HepG2 (cell line): ENCODE measurements around the gene KCNF1. TPM values are rescaled to one million over a fixed set of nuclear protein-coding genes. Genes with fewer than 3 reads are reported as not detected.

Source experiments
- CBX5 ChIP-seq: sonication (generic); formaldehyde crosslinking; IDR thresholded peaks from 2 replicates; pipeline ENCODE4 v1.4.0; 2020; ENCODE audit warnings: missing genetic modification reagents, borderline replicate concordance
- GABPB1 ChIP-seq: IDR thresholded peaks from 2 replicates; pipeline ENCODE4 v1.6.1; 2016; ENCODE audit warnings: mild to moderate bottlenecking, missing genetic modification reagents, moderate library complexity, missing compliant biosample characterization
- GLI4 ChIP-seq: sonication (generic); formaldehyde crosslinking; IDR thresholded peaks from 2 replicates; pipeline ENCODE4 v1.5.1; 2020; ENCODE audit warnings: missing genetic modification reagents, mild to moderate bottlenecking, moderate library complexity, borderline replicate concordance
- HNRNPL ChIP-seq: fragments of 200-400 bp; formaldehyde crosslinking; IDR thresholded peaks from 2 replicates; pipeline ENCODE4 v1.6.1; 2017; ENCODE audit warnings: mild to moderate bottlenecking, low read depth, low read length
- MIER3 ChIP-seq: IDR thresholded peaks from 2 replicates; pipeline ENCODE4 v1.6.1; 2016; ENCODE audit warnings: missing compliant biosample characterization, borderline replicate concordance
- PTBP1 ChIP-seq: fragments of 200-400 bp; formaldehyde crosslinking; IDR thresholded peaks from 2 replicates; pipeline ENCODE4 v1.6.1; 2018; ENCODE audit warnings: low read length, low read depth; ENCODE audit not compliant: poor library complexity, severe bottlenecking
- ZFP90 ChIP-seq: sonication (generic); formaldehyde crosslinking; IDR thresholded peaks from 2 replicates; pipeline ENCODE4 v1.8.0; 2022; ENCODE audit warnings: missing genetic modification reagents, mild to moderate bottlenecking, inconsistent platforms, borderline replicate concordance
- ZNF44 ChIP-seq: sonication (generic); formaldehyde crosslinking; IDR thresholded peaks from 2 replicates; pipeline ENCODE4 v1.5.1; 2020; ENCODE audit warnings: mild to moderate bottlenecking, missing genetic modification reagents
- ZNF501 ChIP-seq: sonication (generic); formaldehyde crosslinking; IDR thresholded peaks from 2 replicates; pipeline ENCODE4 v1.5.1; 2020; ENCODE audit warnings: mild to moderate bottlenecking, moderate library complexity, missing genetic modification reagents
- ZNF619 ChIP-seq: sonication (generic); formaldehyde crosslinking; IDR thresholded peaks from 2 replicates; pipeline ENCODE4 v1.4.0; 2020; ENCODE audit warnings: mild to moderate bottlenecking, missing genetic modification reagents
- ZNF761 ChIP-seq: sonication (generic); formaldehyde crosslinking; conservative IDR thresholded peaks from 2 replicates; pipeline ENCODE4 v1.4.0; 2020; ENCODE audit warnings: mild to moderate bottlenecking, missing genetic modification reagents
- ZNF775 ChIP-seq: sonication (generic); formaldehyde crosslinking; IDR thresholded peaks from 2 replicates; pipeline ENCODE4 v1.4.0; 2020; ENCODE audit warnings: missing genetic modification reagents, mild to moderate bottlenecking, moderate library complexity, borderline replicate concordance
- polyA plus RNA-seq, 8 experiments: library from polyadenylated mRNA; depleted of rRNA in 3 of 8; stranded (reverse) in 7 of 8; unstranded in 1 of 8; fragments of >200 nt; fragmentation: Illumina TruSeq in 4 of 8; extraction: Trizol in 4 of 8; gene quantifications; 2 replicates each; pipeline versions ENCODE4 v1.2.1 to v1.2.3, GENCODE V29; 2011 to 2016; ENCODE audit warnings: low read depth in 4 of 8, missing spikeins in 1 of 8, mixed read lengths in 1 of 8; ENCODE audit not compliant: insufficient read depth in 1 of 8
- total RNA-seq, 5 experiments: library from RNA; depleted of rRNA; stranded (reverse); fragments of >200 nt; fragmentation: Illumina TruSeq; extraction: Trizol; gene quantifications; 2 replicates each; pipeline ENCODE4 v1.2.3, GENCODE V29; 2016; ENCODE audit warnings: low read depth in 1 of 5
- TF ChIP-seq, protein P1 (sequence below), 2 experiments: sonication (generic) in 1 of 2; formaldehyde crosslinking in 1 of 2; IDR thresholded peaks; 2 replicates each; pipeline versions ENCODE4 v1.4.0 to v1.6.1; 2016 to 2020; ENCODE audit warnings: borderline replicate concordance in 1 of 2, low read depth in 1 of 2, mild to moderate bottlenecking in 1 of 2, missing genetic modification reagents in 1 of 2
- TF ChIP-seq, protein P2 (sequence below): IDR thresholded peaks from 2 replicates; pipeline ENCODE4 v1.6.1; 2016; ENCODE audit warnings: missing biosample characterization, missing genetic modification reagents, low read depth
- TF ChIP-seq, protein P3 (sequence below): sonication (generic); formaldehyde crosslinking; IDR thresholded peaks from 2 replicates; pipeline ENCODE4 v1.4.0; 2020; ENCODE audit warnings: missing genetic modification reagents
- TF ChIP-seq, protein P4 (sequence below): sonication (generic); formaldehyde crosslinking; IDR thresholded peaks from 2 replicates; pipeline ENCODE4 v1.4.0; 2020; ENCODE audit warnings: mild to moderate bottlenecking, low read depth, missing genetic modification reagents
- TF ChIP-seq, protein P5 (sequence below): sonication (generic); formaldehyde crosslinking; conservative IDR thresholded peaks from 2 replicates; pipeline ENCODE4 v1.8.0; 2022; ENCODE audit warnings: low read depth, missing genetic modification reagents

KCNF1 gene
- total and polyA plus RNA-seq, 2 of the 13 experiments (the other 11 are each of a cell fraction or from before 2014, with no cell fraction given) = 0.09 to 0.12 TPM

DNA sequence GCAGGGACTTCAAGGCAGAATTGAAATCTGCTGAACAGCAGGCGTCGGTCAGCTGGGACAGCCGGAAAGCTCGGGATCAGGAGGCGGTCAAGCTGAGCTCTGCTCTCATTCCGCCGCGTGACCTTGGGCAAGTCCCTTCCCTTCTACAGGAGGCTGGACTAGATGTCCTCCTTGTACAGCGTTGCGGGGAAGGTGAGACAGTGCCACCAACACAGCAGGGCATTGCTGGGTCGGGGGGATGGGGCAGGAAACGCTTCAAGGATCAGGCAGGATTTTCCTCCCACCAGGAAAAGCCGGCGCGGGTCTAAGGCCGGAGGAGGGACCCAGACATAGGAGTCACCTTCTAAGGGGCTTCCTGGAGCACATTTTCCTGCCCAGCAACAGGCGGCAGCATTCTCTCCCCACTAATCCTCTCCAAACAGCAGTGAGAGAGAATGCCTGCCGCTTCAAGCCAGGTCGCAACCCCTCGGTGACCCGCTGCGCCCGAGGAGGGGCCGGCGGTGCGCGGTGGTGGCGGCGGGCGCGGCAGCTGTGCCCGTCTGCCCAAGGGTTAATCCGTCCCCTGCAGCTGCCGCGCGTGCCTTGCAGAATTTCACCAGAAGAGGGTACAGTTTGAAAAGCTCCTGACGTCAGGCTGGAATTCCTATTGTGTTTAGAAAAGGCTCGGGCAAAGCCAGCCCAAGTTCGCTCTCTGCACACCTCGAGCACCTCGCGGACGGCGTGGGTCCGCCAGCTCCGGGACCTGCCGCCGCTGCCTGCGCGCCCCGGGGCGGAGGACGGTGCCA is at the start of gene KCNF1 (continued):
- TF ChIP-seq, protein P1, sequence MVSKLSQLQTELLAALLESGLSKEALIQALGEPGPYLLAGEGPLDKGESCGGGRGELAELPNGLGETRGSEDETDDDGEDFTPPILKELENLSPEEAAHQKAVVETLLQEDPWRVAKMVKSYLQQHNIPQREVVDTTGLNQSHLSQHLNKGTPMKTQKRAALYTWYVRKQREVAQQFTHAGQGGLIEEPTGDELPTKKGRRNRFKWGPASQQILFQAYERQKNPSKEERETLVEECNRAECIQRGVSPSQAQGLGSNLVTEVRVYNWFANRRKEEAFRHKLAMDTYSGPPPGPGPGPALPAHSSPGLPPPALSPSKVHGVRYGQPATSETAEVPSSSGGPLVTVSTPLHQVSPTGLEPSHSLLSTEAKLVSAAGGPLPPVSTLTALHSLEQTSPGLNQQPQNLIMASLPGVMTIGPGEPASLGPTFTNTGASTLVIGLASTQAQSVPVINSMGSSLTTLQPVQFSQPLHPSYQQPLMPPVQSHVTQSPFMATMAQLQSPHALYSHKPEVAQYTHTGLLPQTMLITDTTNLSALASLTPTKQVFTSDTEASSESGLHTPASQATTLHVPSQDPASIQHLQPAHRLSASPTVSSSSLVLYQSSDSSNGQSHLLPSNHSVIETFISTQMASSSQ (IDR thresholded peaks at IDR 0.05; ENCODE audit: low read depth) = no peak
- TF ChIP-seq, protein P1 (CRISPR knock-in tag; IDR thresholded peaks at IDR 0.05; ENCODE audit: borderline replicate concordance) = no peak
- TF ChIP-seq, protein P2, sequence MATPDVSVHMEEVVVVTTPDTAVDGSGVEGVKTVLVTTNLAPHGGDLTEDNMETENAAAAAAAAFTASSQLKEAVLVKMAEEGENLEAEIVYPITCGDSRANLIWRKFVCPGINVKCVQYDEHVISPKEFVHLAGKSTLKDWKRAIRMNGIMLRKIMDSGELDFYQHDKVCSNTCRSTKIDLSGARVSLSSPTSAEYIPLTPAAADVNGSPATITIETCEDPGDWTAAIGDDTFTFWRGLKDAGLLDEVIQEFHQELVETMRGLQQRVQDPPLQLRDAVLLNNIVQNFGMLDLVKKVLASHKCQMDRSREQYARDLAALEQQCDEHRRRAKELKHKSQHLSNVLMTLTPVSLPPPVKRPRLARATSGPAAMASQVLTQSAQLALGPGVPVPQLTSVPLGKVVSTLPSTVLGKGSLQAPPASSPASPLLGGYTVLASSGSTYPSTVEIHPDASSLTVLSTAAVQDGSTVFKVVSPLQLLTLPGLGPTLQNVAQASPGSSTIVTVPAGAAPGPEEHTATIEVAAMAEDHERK (CRISPR knock-in tag) = no peak
- no peak for TF ChIP-seq MIER3 (CRISPR knock-in tag)
- no peak for TF ChIP-seq GLI4
- TF ChIP-seq, protein P3, sequence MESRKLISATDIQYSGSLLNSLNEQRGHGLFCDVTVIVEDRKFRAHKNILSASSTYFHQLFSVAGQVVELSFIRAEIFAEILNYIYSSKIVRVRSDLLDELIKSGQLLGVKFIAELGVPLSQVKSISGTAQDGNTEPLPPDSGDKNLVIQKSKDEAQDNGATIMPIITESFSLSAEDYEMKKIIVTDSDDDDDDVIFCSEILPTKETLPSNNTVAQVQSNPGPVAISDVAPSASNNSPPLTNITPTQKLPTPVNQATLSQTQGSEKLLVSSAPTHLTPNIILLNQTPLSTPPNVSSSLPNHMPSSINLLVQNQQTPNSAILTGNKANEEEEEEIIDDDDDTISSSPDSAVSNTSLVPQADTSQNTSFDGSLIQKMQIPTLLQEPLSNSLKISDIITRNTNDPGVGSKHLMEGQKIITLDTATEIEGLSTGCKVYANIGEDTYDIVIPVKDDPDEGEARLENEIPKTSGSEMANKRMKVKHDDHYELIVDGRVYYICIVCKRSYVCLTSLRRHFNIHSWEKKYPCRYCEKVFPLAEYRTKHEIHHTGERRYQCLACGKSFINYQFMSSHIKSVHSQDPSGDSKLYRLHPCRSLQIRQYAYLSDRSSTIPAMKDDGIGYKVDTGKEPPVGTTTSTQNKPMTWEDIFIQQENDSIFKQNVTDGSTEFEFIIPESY (CRISPR knock-in tag) = no peak
- TF ChIP-seq HNRNPL = 0 out of 2 replicates have a peak, but pooled peaks have one; percentile 56
- TF ChIP-seq, protein P4, sequence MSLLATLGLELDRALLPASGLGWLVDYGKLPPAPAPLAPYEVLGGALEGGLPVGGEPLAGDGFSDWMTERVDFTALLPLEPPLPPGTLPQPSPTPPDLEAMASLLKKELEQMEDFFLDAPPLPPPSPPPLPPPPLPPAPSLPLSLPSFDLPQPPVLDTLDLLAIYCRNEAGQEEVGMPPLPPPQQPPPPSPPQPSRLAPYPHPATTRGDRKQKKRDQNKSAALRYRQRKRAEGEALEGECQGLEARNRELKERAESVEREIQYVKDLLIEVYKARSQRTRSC = no peak
- 0 out of 2 replicates have a peak, but pooled peaks have one; percentile 22 for TF ChIP-seq ZNF501 (CRISPR knock-in tag)
- TF ChIP-seq, protein P5, sequence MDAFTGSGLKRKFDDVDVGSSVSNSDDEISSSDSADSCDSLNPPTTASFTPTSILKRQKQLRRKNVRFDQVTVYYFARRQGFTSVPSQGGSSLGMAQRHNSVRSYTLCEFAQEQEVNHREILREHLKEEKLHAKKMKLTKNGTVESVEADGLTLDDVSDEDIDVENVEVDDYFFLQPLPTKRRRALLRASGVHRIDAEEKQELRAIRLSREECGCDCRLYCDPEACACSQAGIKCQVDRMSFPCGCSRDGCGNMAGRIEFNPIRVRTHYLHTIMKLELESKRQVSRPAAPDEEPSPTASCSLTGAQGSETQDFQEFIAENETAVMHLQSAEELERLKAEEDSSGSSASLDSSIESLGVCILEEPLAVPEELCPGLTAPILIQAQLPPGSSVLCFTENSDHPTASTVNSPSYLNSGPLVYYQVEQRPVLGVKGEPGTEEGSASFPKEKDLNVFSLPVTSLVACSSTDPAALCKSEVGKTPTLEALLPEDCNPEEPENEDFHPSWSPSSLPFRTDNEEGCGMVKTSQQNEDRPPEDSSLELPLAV (CRISPR knock-in tag) = no peak
- TF ChIP-seq PTBP1 = no peak
- TF ChIP-seq ZNF775 (CRISPR knock-in tag) = no peak
- TF ChIP-seq GABPB1 (CRISPR knock-in tag) = no peak
- no peak for TF ChIP-seq CBX5 (CRISPR knock-in tag)
- TF ChIP-seq ZFP90 (CRISPR knock-in tag) = no peak
- no peak for TF ChIP-seq ZNF761 (CRISPR knock-in tag)
- TF ChIP-seq ZNF44 (CRISPR knock-in tag) = no peak
- TF ChIP-seq ZNF619 (CRISPR knock-in tag) = no peak
